Upper lobe of left lung (tissue), 4 donors: ENCODE measurements around the gene ABCC8.

Source experiments
- EP300 ChIP-seq, 4 donors: sonication (generic); formaldehyde crosslinking; IDR thresholded peaks; one replicate each; pipeline ENCODE4 v1.5.1; 2017; ENCODE audit warnings: antibody characterized with exemption in 4 of 4, control low read depth in 2 of 4
- POLR2AphosphoS5 ChIP-seq, 2 donors: sonication (generic); formaldehyde crosslinking; IDR thresholded peaks; one replicate each; pipeline ENCODE4 v1.5.1; 2017; ENCODE audit warnings: antibody characterized with exemption in 2 of 2
- TF ChIP-seq, protein P1 (sequence below), 6 experiments: fragments of 450-650 bp in 4 of 6; fragments of 200-600 bp in 2 of 6; sonication (generic) in 2 of 6; IDR thresholded peaks; one replicate each; pipeline ENCODE4 v1.5.1; 2016 to 2019; ENCODE audit warnings: antibody characterized with exemption in 6 of 6

GRCh38 chr11:17512101-17512500, 35.5 kb upstream of the ABCC8 start:
- TF ChIP-seq EP300 (IDR thresholded peaks at IDR 0.05) (no peak), POLR2AphosphoS5 (IDR thresholded peaks at IDR 0.05) (no peak)
- TF ChIP-seq, protein P1, sequence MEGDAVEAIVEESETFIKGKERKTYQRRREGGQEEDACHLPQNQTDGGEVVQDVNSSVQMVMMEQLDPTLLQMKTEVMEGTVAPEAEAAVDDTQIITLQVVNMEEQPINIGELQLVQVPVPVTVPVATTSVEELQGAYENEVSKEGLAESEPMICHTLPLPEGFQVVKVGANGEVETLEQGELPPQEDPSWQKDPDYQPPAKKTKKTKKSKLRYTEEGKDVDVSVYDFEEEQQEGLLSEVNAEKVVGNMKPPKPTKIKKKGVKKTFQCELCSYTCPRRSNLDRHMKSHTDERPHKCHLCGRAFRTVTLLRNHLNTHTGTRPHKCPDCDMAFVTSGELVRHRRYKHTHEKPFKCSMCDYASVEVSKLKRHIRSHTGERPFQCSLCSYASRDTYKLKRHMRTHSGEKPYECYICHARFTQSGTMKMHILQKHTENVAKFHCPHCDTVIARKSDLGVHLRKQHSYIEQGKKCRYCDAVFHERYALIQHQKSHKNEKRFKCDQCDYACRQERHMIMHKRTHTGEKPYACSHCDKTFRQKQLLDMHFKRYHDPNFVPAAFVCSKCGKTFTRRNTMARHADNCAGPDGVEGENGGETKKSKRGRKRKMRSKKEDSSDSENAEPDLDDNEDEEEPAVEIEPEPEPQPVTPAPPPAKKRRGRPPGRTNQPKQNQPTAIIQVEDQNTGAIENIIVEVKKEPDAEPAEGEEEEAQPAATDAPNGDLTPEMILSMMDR (IDR thresholded peaks at IDR 0.05), result no peak
